HG03045 (cell line): ENCODE results near the gene STUM.
"Not testable (repeated sequence)": the region's sequence is repeated elsewhere in the genome, so short reads cannot be mapped to it uniquely, and the experiment has no call there.

Experiments
- ATAC-seq: cut with Tn5 transposase; IDR thresholded peaks from one replicate; pipeline ENCODE4 v1.9.1; 2021; ENCODE audit warnings: mild to moderate bottlenecking, moderate library complexity; ENCODE audit not compliant: unreplicated experiment

The STUM gene

GRCh38 chr1:226602186-226603021, 53.8 kb downstream of the STUM start:
- no peak for ATAC-seq

GRCh38 chr1:226603022-226603857, 54.7 kb downstream of the STUM start:
- no peak for ATAC-seq

GRCh38 chr1:226603858-226604559, 55.4 kb downstream of the STUM start:
- ATAC-seq, result no peak

- no peak for ATAC-seq
Observed at GRCh38 chr1:226604560-226605317, 56.2 kb downstream of the STUM start.

- ATAC-seq, result no peak
Observed at GRCh38 chr1:226605318-226605950, 56.9 kb downstream of the STUM start.

- no peak for ATAC-seq
Observed at GRCh38 chr1:226606311-226607267, 58.0 kb downstream of the STUM start.

- ATAC-seq, result no peak
Observed at GRCh38 chr1:226607268-226607660, 58.7 kb downstream of the STUM start.

- ATAC-seq, result no peak
Observed at GRCh38 chr1:226607821-226608220, 59.3 kb downstream of the STUM start.

- no peak for ATAC-seq
Observed at GRCh38 chr1:226608699-226609505, 60.3 kb downstream of the STUM start.

GRCh38 chr1:226609836-226610455, 61.4 kb downstream of the STUM start:
- ATAC-seq, result no peak

- no peak for ATAC-seq
Observed at GRCh38 chr1:226610671-226611070, 62.1 kb downstream of the STUM start.

GRCh38 chr1:226611301-226611700, 62.7 kb downstream of the STUM start:
- ATAC-seq, result no peak

GRCh38 chr1:226611980-226612379, 63.4 kb downstream of the STUM start:
- ATAC-seq, result not testable (repeated sequence)

- ATAC-seq, result no peak
Observed at GRCh38 chr1:226615876-226616275, 67.3 kb downstream of the STUM start.

GRCh38 chr1:226616636-226617035, 68.1 kb downstream of the STUM start:
- no peak for ATAC-seq

- ATAC-seq, result no peak
Observed at GRCh38 chr1:226617109-226617508, 68.5 kb downstream of the STUM start.

GRCh38 chr1:226617719-226618118, 69.2 kb downstream of the STUM start:
- ATAC-seq, result not testable (repeated sequence)

GRCh38 chr1:226618380-226618779, 69.8 kb downstream of the STUM start:
- no peak for ATAC-seq
